VCaP (cell line): ENCODE results near the gene SFN.

Source experiments
- H3K27ac ChIP-seq: fragments of 450-650 bp; 2 replicates; pipeline ENCODE4 v1.5.1; 2017
- CTCF ChIP-seq: fragments of 450-650 bp; conservative IDR thresholded peaks from 2 replicates; pipeline ENCODE4 v1.5.1; 2017; ENCODE audit warnings: mild to moderate bottlenecking, moderate library complexity

Gene SFN

GRCh38 chr1:26853600-26853999 lies 9.3 kb upstream of the SFN start:
- no peak overlapping the region for H3K27ac ChIP-seq
- no peak for TF ChIP-seq CTCF

DNA sequence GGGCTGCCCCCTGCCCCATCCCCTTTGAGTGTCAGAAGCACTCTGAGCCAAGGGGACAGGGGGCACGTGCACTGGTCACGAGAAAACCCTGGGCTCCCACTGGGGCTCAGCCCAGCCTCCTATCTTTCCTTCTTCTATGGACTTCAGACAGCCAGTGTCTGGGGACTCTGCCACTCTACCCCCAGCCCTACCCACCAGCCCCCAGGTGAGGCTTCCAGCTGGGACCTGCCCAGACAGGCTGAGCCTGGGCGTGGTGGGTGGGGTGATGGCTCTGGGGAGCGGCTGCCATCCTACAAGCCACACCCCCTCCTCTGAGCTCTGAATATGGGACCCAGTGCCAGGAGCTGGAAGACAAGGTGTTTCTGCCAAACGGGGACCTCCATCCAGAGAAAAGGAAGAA lies 8.0 kb upstream of the SFN start:
- no peak for TF ChIP-seq CTCF

DNA sequence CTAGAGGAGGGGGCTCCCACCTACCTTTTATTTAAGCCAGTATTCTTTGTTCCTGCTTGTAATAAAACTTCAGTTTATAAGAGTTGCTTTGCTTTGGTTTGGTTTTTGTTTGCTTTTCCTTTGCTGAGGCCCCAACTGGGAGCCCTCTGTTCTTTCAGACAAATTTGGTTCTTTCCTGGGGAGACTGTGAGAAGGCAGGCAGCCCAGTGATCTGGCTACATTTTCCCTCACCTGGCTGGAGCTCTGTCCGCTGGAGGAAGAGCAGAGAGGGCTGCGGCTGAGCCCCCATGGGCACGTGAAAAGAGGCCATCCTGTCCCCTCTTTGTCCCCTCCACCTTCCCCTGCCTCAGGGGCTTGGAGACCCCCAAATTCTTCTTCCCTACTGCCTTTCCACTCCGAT lies 7.3 kb upstream of the SFN start:
- TF ChIP-seq CTCF: no peak
- no peak overlapping the region for H3K27ac ChIP-seq

More for the DNA sequence above, 8.0 kb upstream of the SFN start:
- no peak overlapping the region for H3K27ac ChIP-seq

GRCh38 chr1:26856181-26856580 lies 6.8 kb upstream of the SFN start:
- TF ChIP-seq CTCF: no peak
- no peak overlapping the region for H3K27ac ChIP-seq

DNA sequence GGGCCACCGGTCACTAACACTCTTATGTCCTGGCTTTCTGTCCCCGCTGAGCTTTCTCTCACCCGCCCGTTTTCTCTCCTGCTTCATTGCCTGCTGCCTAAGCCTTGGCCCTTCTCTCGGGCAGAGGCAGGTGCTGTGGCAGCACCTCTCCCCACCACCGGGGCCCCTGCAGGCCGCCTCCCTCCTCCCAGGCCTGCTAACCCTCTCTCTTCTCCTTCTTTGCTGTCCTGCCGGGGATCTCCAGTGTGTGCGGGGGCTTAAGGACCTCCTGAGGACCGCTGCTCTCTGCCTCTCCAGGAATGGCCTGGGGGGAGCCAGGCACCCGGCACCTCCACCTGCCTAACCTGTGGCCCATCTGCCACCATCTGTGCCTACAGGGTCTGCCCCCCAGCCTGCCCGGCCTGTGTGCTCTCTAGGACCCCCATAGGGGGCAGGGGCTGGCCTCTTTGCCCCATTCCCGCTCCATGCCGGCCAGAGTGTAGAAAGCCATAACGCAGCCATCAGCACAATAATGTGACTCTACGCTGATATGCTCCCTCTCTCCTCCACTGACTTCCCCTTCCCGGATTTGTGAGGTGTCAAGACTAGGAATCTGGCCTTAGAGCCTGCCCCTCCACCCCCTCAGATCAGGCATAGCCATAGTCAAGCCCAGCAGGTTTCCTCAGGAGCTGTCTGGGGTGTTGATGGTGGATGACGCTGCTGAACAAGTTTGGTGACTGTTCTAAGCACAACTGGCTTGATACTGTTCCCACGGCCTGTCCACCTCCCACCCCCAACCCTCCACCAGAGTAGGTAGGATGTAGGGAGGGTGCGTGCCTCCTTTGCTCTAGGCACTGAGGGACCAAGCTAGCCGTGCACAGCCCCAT lies 6.1 kb upstream of the SFN start:
- no peak for TF ChIP-seq CTCF
- no peak overlapping the region for H3K27ac ChIP-seq

GRCh38 chr1:26857473-26858060 lies 5.4 kb upstream of the SFN start:
- TF ChIP-seq CTCF: no peak
- H3K27ac ChIP-seq: no peak overlapping the region

GRCh38 chr1:26858160-26858559 lies 4.8 kb upstream of the SFN start:
- H3K27ac ChIP-seq: no peak overlapping the region
- TF ChIP-seq CTCF: no peak
